GM23338 (cell line): ENCODE measurements around the gene PTK6. TPM values are rescaled to one million over a fixed set of nuclear protein-coding genes. Genes with fewer than 3 reads are reported as not detected.

ENCODE experiments used
- ATAC-seq: fragments of 200-7000 bp; cut with Tn5 transposase; 3 replicates; pipeline ENCODE4 v1.9.1; 2020
- DNase-seq: peaks from one replicate; pipeline ENCODE4 v3.0.0-alpha.2; 2015; ENCODE audit warnings: low spot score
- H2AFZ ChIP-seq: fragments of 200-600 bp; sonication (generic); 2 replicates; pipeline ENCODE4 v1.8.0; 2016; ENCODE audit warnings: antibody characterized with exemption, mild to moderate bottlenecking, moderate library complexity
- H3F3A ChIP-seq: fragments of 200-600 bp; sonication (generic); replicated peaks from 2 replicates; pipeline ENCODE4 v1.8.0; 2017; ENCODE audit warnings: antibody characterized with exemption, mixed run types, low read depth
- H3K27ac ChIP-seq: fragments of 200-600 bp; sonication (generic); 2 replicates; pipeline ENCODE4 v1.6.1; 2016; ENCODE audit warnings: low read depth
- H3K27me3 ChIP-seq: fragments of 200-600 bp; sonication (generic); 2 replicates; pipeline ENCODE4 v1.8.0; 2016; ENCODE audit warnings: mild to moderate bottlenecking, mixed run types, moderate library complexity; ENCODE audit not compliant: insufficient read depth
- H3K36me3 ChIP-seq: fragments of 200-600 bp; sonication (generic); 2 replicates; pipeline ENCODE4 v1.8.0; 2016; ENCODE audit warnings: mild to moderate bottlenecking; ENCODE audit not compliant: insufficient read depth
- H3K4me1 ChIP-seq: fragments of 200-600 bp; sonication (generic); 2 replicates; pipeline ENCODE4 v1.8.0; 2016; ENCODE audit warnings: mild to moderate bottlenecking, moderate library complexity; ENCODE audit not compliant: insufficient read depth
- H3K4me2 ChIP-seq: fragments of 200-600 bp; sonication (generic); 2 replicates; pipeline ENCODE4 v1.7.1; 2017; ENCODE audit warnings: mixed run types
- H3K4me3 ChIP-seq: fragments of 200-600 bp; sonication (generic); 2 replicates; pipeline ENCODE4 v1.6.1; 2016; ENCODE audit warnings: mixed run types
- H3K79me2 ChIP-seq: fragments of 200-600 bp; sonication (generic); replicated peaks from 2 replicates; pipeline ENCODE4 v1.8.0; 2017; ENCODE audit warnings: mild to moderate bottlenecking; ENCODE audit not compliant: insufficient read depth
- H3K9me2 ChIP-seq: fragments of 200-600 bp; sonication (generic); 2 replicates; pipeline ENCODE4 v1.8.0; 2017; ENCODE audit not compliant: insufficient read depth
- H4K20me1 ChIP-seq: fragments of 200-600 bp; sonication (generic); replicated peaks from 2 replicates; pipeline ENCODE4 v1.8.0; 2017; ENCODE audit warnings: mild to moderate bottlenecking; ENCODE audit not compliant: insufficient read depth
- H3K27ac Mint-ChIP-seq: 2 replicates; pipeline ENCODE4 v1.8.0; 2020; ENCODE audit warnings: inconsistent platforms, mild to moderate bottlenecking, moderate library complexity, mixed read lengths
- H3K27me3 Mint-ChIP-seq: 3 replicates; pipeline ENCODE4 v1.8.0; 2022; ENCODE audit warnings: low read depth, mild to moderate bottlenecking, moderate library complexity, mixed read lengths, inconsistent platforms; ENCODE audit not compliant: insufficient read depth, poor library complexity
- H3K36me3 Mint-ChIP-seq: 3 replicates; pipeline ENCODE4 v1.8.0; 2021; ENCODE audit warnings: low read depth, mild to moderate bottlenecking, inconsistent platforms, moderate library complexity, mixed read lengths
- H3K4me1 Mint-ChIP-seq: 3 replicates; pipeline ENCODE4 v1.8.0; 2020; ENCODE audit warnings: mild to moderate bottlenecking, inconsistent platforms, mixed read lengths
- H3K4me3 Mint-ChIP-seq: 3 replicates; pipeline ENCODE4 v1.8.0; 2021; ENCODE audit warnings: moderate library complexity, mild to moderate bottlenecking, inconsistent platforms, mixed read lengths
- H3K9me3 Mint-ChIP-seq: 3 replicates; pipeline ENCODE4 v1.8.0; 2020; ENCODE audit warnings: moderate library complexity, mild to moderate bottlenecking, inconsistent platforms, mixed read lengths
- CTCF ChIP-seq, 2 experiments: fragments of 200-600 bp in 1 of 2; sonication (generic) in 1 of 2; conservative IDR thresholded peaks; 2 replicates each; pipeline versions ENCODE4 v1.5.1 to v1.6.1; 2016 to 2017; ENCODE audit warnings: antibody characterized with exemption in 2 of 2, low read depth in 2 of 2, mild to moderate bottlenecking in 2 of 2, moderate library complexity in 1 of 2
- EZH2 ChIP-seq: fragments of 200-600 bp; sonication (generic); IDR thresholded peaks from one replicate; pipeline ENCODE4 v1.8.0; 2017; ENCODE audit warnings: antibody characterized with exemption, mild to moderate bottlenecking, low read depth; ENCODE audit not compliant: unreplicated experiment
- JUNB ChIP-seq: IDR thresholded peaks from one replicate; pipeline ENCODE4 v1.6.1; 2016; ENCODE audit warnings: antibody characterized with exemption; ENCODE audit not compliant: unreplicated experiment
- NANOG ChIP-seq: IDR thresholded peaks from 2 replicates; pipeline ENCODE4 v1.6.1; 2016; ENCODE audit warnings: antibody characterized with exemption, borderline replicate concordance
- POLR2AphosphoS5 ChIP-seq: IDR thresholded peaks from 2 replicates; pipeline ENCODE4 v1.6.1; 2016; ENCODE audit warnings: antibody characterized with exemption, low read depth
- REST ChIP-seq: IDR thresholded peaks from one replicate; pipeline ENCODE4 v1.6.1; 2018; ENCODE audit warnings: antibody characterized with exemption; ENCODE audit not compliant: unreplicated experiment
- STAT1 ChIP-seq: IDR thresholded peaks from one replicate; pipeline ENCODE4 v1.6.1; 2016; ENCODE audit warnings: antibody characterized with exemption; ENCODE audit not compliant: unreplicated experiment
- polyA plus RNA-seq: library from polyadenylated mRNA; unstranded; fragments of >200 nt; fragmentation: Nextera tagmentation; extraction: Ambion mirVana; gene quantifications from 2 replicates; pipeline ENCODE4 v1.2.1, GENCODE V29; 2016
- total RNA-seq: library from RNA; depleted of rRNA; stranded (reverse); fragments of >200 nt; shearing (Covaris generic); gene quantifications from 2 replicates; pipeline ENCODE4 v1.2.3, GENCODE V29; 2014

PTK6 gene
- total and polyA plus RNA-seq, 2 experiments from 2014 or later, result 0.28 TPM; not detected in 1

GRCh38 chr20:63520934-63521601 lies 16.1 kb downstream of the PTK6 start:
- ATAC-seq (peak; percentile 30), DNase-seq (peak; percentile 82)
- Histone ChIP-seq H3F3A (peaks cover 13% of the 10 kb centered on the region; the same call in 1 of the 2 replicates), H4K20me1 (peaks cover 2% of the 10 kb centered on the region; the same call in 1 of the 2 replicates), H3K4me3 (peak overlapping the region; percentile 86), H3K27me3 (no peaks in the 10 kb centered on the region), H3K27ac (no peak overlapping the region), H3K4me1 (peaks cover 12% of the 10 kb centered on the region; the same call in 1 of the 2 replicates), H3K79me2 (peaks cover 4% of the 10 kb centered on the region; the same call in 1 of the 2 replicates), H3K4me2 (peak overlapping the region; percentile 95), H2AFZ (no peak overlapping the region), H3K9me2 (no peaks in the 10 kb centered on the region), H3K36me3 (no peaks in the 10 kb centered on the region)
- Mint-ChIP-seq H3K36me3 (peaks cover 40% of the 10 kb centered on the region), H3K4me3 (peak overlapping the region; percentile 89), H3K27me3 (peaks cover 21% of the 10 kb centered on the region), H3K27ac (peak overlapping the region; percentile 89), H3K4me1 (peaks cover 14% of the 10 kb centered on the region), H3K9me3 (peaks cover 28% of the 10 kb centered on the region)
- peak in 1 of 2 experiments; percentile 14; a peak in 1 of 4 replicates for TF ChIP-seq CTCF (conservative IDR thresholded peaks at IDR 0.05; ENCODE audit: low read depth in 2 of 2)
- TF ChIP-seq NANOG, result no peak

GRCh38 chr20:63520504-63520933 lies 16.7 kb downstream of the PTK6 start, which contains the start of gene PPDPF:
Gene PPDPF, plus strand, starts transcription at chr20:63520765. Its CDS starts 544 bp downstream, at chr20:63521309.
- ATAC-seq (peak; percentile 67), DNase-seq (peak; percentile 86)
- peaks cover 12% of the 10 kb centered on the region; the same call in 1 of the 2 replicates for H3K4me1 ChIP-seq
- no peaks in the 10 kb centered on the region for H3K27me3 ChIP-seq
- peak within 1 kb of the TSS; percentile 89 for H3K27ac Mint-ChIP-seq
- peak within 1 kb of the TSS; percentile 95 for H3K4me2 ChIP-seq
- H3K27me3 Mint-ChIP-seq, result peaks cover 22% of the 10 kb centered on the region
- H3F3A ChIP-seq, result peaks cover 13% of the 10 kb centered on the region; the same call in 1 of the 2 replicates
- H2AFZ ChIP-seq, result peak within 1 kb of the TSS; percentile 84; the same call in 1 of the 2 replicates
- H3K36me3 Mint-ChIP-seq, result peaks cover 40% of the 10 kb centered on the region
- H3K4me3 ChIP-seq, result peak within 1 kb of the TSS; percentile 86
- H3K36me3 ChIP-seq, result no peaks in the 10 kb centered on the region
- H3K4me1 Mint-ChIP-seq, result peaks cover 14% of the 10 kb centered on the region
- H3K4me3 Mint-ChIP-seq, result peak within 1 kb of the TSS; percentile 89
- no peaks in the 10 kb centered on the region for H3K9me2 ChIP-seq
- peaks cover 28% of the 10 kb centered on the region for H3K9me3 Mint-ChIP-seq
- peak within 1 kb of the TSS; percentile 87 for H3K27ac ChIP-seq
- H4K20me1 ChIP-seq, result no peaks in the 10 kb centered on the region; the same call in 1 of the 2 replicates
- H3K79me2 ChIP-seq, result peaks cover 4% of the 10 kb centered on the region; the same call in 1 of the 2 replicates
- TF ChIP-seq CTCF (conservative IDR thresholded peaks at IDR 0.05; ENCODE audit: low read depth in 2 of 2) (no peak), STAT1 (no peak), EZH2 (no peak), REST (no peak), JUNB (no peak), POLR2AphosphoS5 (peak; percentile 57; the same call in 1 of the 2 replicates)
